Skeletal muscle cell (primary cell): ENCODE data around the gene DRAXIN.

Source experiments
- DNase-seq: peaks from one replicate; pipeline ENCODE4 v3.0.0-alpha.2; 2010; ENCODE audit warnings: low read depth
- H3K4me3 ChIP-seq: 2 replicates; pipeline ENCODE4 v1.5.1; 2011; ENCODE audit warnings: low read depth, mild to moderate bottlenecking, control low read depth, low read length, moderate library complexity

Gene DRAXIN

DNA sequence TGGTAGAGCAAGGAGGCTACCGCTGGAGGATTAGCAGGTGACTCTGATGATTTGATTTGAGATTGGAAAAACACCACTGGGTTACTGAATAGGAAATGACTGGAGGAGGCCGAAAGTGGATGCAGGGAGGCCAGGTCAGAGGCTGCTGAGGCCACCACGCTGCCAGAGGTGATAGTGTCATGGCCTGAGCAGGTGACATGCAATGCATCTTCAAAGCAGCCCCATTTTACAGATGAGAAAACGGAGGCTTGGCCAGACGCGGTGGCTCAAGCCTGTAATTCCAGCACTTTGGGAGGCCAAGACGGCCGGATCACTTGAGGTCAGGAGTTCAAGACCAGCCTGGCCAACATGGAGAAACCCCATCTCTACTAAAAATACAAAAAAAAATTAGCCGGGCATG lies 83.2 kb downstream of the DRAXIN start:
- no peak for DNase-seq
- no peak overlapping the region for H3K4me3 ChIP-seq
